ENCODE measurements around the gene PMPCB. TPM values are rescaled to one million over a fixed set of nuclear protein-coding genes. Genes with fewer than 3 reads are reported as not detected.
"Not testable (repeated sequence)": the region's sequence is repeated elsewhere in the genome, so short reads cannot be mapped to it uniquely, and the experiment has no call there.

Gene PMPCB
- polyA plus RNA-seq (ENCODE audit: low read depth in 6 of 6), result 10 to 100 TPM; 68.8 to 88.1 (median 75.2) TPM

- H3K9me3 Mint-ChIP-seq, result no peaks in the 10 kb centered on the region
- no peaks in the 10 kb centered on the region for H3K36me3 Mint-ChIP-seq
- peak within 1 kb of the TSS; percentile 84 to 94 (median 92) for H3K27ac Mint-ChIP-seq
- ATAC-seq (ENCODE audit: low read depth in 2 of 2) (peak; percentile 94 to 95), DNase-seq (peak; percentile 91)
- H3K4me3 Mint-ChIP-seq, result peak within 1 kb of the TSS; percentile 80 to 95 (median 91)
- H3K27me3 Mint-ChIP-seq, result peaks cover 0 to 10% (median 7%) of the 10 kb centered on the region in 3 donors
- H3K4me1 Mint-ChIP-seq, result peaks cover 20 to 29% (median 24%) of the 10 kb centered on the region in 3 donors
These were observed at the start of gene PMPCB for GRCh38 chr7:103296901-103297836. PMPCB (plus strand) TSS chr7:103297435; CDS start chr7:103297460, 25 bp downstream.

- not testable (repeated sequence) for H3K4me1 Mint-ChIP-seq; H3K27ac Mint-ChIP-seq; H3K36me3 Mint-ChIP-seq; DNase-seq; H3K4me3 Mint-ChIP-seq; H3K9me3 Mint-ChIP-seq; ATAC-seq (ENCODE audit: low read depth in 2 of 2); H3K27me3 Mint-ChIP-seq
These were observed 43.3 kb upstream of the PMPCB start for GRCh38 chr7:103253699-103254506.

- not testable (repeated sequence) for H3K4me1 Mint-ChIP-seq; DNase-seq; H3K9me3 Mint-ChIP-seq; ATAC-seq (ENCODE audit: low read depth in 2 of 2); H3K4me3 Mint-ChIP-seq; H3K27ac Mint-ChIP-seq; H3K27me3 Mint-ChIP-seq; H3K36me3 Mint-ChIP-seq
These were observed 33.2 kb upstream of the PMPCB start for GRCh38 chr7:103264054-103264453.

GRCh38 chr7:103266229-103266628, 31.0 kb upstream of the PMPCB start:
- not testable (repeated sequence) for ATAC-seq (ENCODE audit: low read depth in 2 of 2); H3K36me3 Mint-ChIP-seq; DNase-seq; H3K27ac Mint-ChIP-seq; H3K4me3 Mint-ChIP-seq; H3K27me3 Mint-ChIP-seq; H3K4me1 Mint-ChIP-seq; H3K9me3 Mint-ChIP-seq

- not testable (repeated sequence) for DNase-seq; H3K9me3 Mint-ChIP-seq; ATAC-seq (ENCODE audit: low read depth in 2 of 2); H3K27ac Mint-ChIP-seq; H3K4me3 Mint-ChIP-seq; H3K27me3 Mint-ChIP-seq; H3K4me1 Mint-ChIP-seq; H3K36me3 Mint-ChIP-seq
These were observed 23.9 kb upstream of the PMPCB start for GRCh38 chr7:103273374-103273773.

GRCh38 chr7:103274867-103275266, 22.4 kb upstream of the PMPCB start:
- peaks cover 8 to 11% (median 10%) of the 10 kb centered on the region in 3 donors for H3K4me1 Mint-ChIP-seq
- H3K36me3 Mint-ChIP-seq, H3K9me3 Mint-ChIP-seq: not testable (repeated sequence)

GRCh38 chr7:103278195-103278594, 19.0 kb upstream of the PMPCB start:
- not testable (repeated sequence) for H3K36me3 Mint-ChIP-seq; DNase-seq; H3K9me3 Mint-ChIP-seq; ATAC-seq (ENCODE audit: low read depth in 2 of 2); H3K27me3 Mint-ChIP-seq
- Mint-ChIP-seq H3K4me3 (peak overlapping the region in 1 of 8 donors; percentile 65), H3K27ac (peak overlapping the region in 3 of 6 donors; percentile 43 to 78 (median 60)), H3K4me1 (peaks cover 24 to 26% (median 26%) of the 10 kb centered on the region in 3 donors)

More at GRCh38 chr7:103274867-103275266, 22.4 kb upstream of the PMPCB start:
- H3K4me3 Mint-ChIP-seq; H3K27ac Mint-ChIP-seq; ATAC-seq (ENCODE audit: low read depth in 2 of 2); DNase-seq; H3K27me3 Mint-ChIP-seq: not testable (repeated sequence)

- ATAC-seq (ENCODE audit: low read depth in 2 of 2), result peak; percentile 13 to 16
- H3K4me3 Mint-ChIP-seq, result peak overlapping the region; percentile 90 to 99 (median 98)
- H3K27me3 Mint-ChIP-seq, H3K36me3 Mint-ChIP-seq, H3K9me3 Mint-ChIP-seq, DNase-seq: not testable (repeated sequence)
- peaks cover 24 to 26% (median 26%) of the 10 kb centered on the region in 3 donors for H3K4me1 Mint-ChIP-seq
- peak overlapping the region; percentile 97 to 100 (median 100) for H3K27ac Mint-ChIP-seq
These were observed 17.6 kb upstream of the PMPCB start for GRCh38 chr7:103279636-103279962.

GRCh38 chr7:103279963-103280802, 17.1 kb upstream of the PMPCB start:
- not testable (repeated sequence) for H3K9me3 Mint-ChIP-seq, H3K36me3 Mint-ChIP-seq, H3K27me3 Mint-ChIP-seq
- H3K4me1 Mint-ChIP-seq, result peaks cover 24 to 26% (median 26%) of the 10 kb centered on the region in 3 donors
- ATAC-seq (ENCODE audit: low read depth in 2 of 2) (peak; percentile 91), DNase-seq (peak; percentile 93)
- H3K4me3 Mint-ChIP-seq, result peak overlapping the region; percentile 90 to 99 (median 98)
- H3K27ac Mint-ChIP-seq, result peak overlapping the region; percentile 97 to 100 (median 100)

- peak overlapping the region; percentile 90 to 99 (median 98) for H3K4me3 Mint-ChIP-seq
- H3K4me1 Mint-ChIP-seq, result peaks cover 24 to 26% (median 26%) of the 10 kb centered on the region in 3 donors
- not testable (repeated sequence) for H3K9me3 Mint-ChIP-seq; H3K36me3 Mint-ChIP-seq; DNase-seq; ATAC-seq (ENCODE audit: low read depth in 2 of 2); H3K27me3 Mint-ChIP-seq
- peak overlapping the region; percentile 97 to 100 (median 100) for H3K27ac Mint-ChIP-seq
These were observed 16.5 kb upstream of the PMPCB start for GRCh38 chr7:103280803-103281155.

GRCh38 chr7:103282802-103283427, 14.3 kb upstream of the PMPCB start:
- not testable (repeated sequence) for H3K27me3 Mint-ChIP-seq; H3K9me3 Mint-ChIP-seq; DNase-seq; ATAC-seq (ENCODE audit: low read depth in 2 of 2); H3K27ac Mint-ChIP-seq; H3K36me3 Mint-ChIP-seq
- Mint-ChIP-seq H3K4me3 (peak overlapping the region in 1 of 8 donors; percentile 90), H3K4me1 (peaks cover 24 to 26% (median 26%) of the 10 kb centered on the region in 3 donors)

- ATAC-seq (ENCODE audit: low read depth in 2 of 2) (no peak), DNase-seq (no peak)
- no peaks in the 10 kb centered on the region for H3K9me3 Mint-ChIP-seq
- H3K36me3 Mint-ChIP-seq, result no peaks in the 10 kb centered on the region
- H3K4me3 Mint-ChIP-seq, result no peak overlapping the region
- H3K27me3 Mint-ChIP-seq, result peaks cover 5 to 32% (median 26%) of the 10 kb centered on the region in 3 donors
- no peak overlapping the region for H3K27ac Mint-ChIP-seq
- peaks cover 3 to 10% (median 8%) of the 10 kb centered on the region in 3 donors for H3K4me1 Mint-ChIP-seq
These were observed 5.1 kb upstream of the PMPCB start for GRCh38 chr7:103292122-103292521.
